GM19438 (cell line): ENCODE data around the gene ZCRB1.

ENCODE experiments used
- ATAC-seq: cut with Tn5 transposase; IDR thresholded peaks from one replicate; pipeline ENCODE4 v1.9.1; 2021; ENCODE audit warnings: low read depth; ENCODE audit not compliant: unreplicated experiment

Gene ZCRB1

DNA sequence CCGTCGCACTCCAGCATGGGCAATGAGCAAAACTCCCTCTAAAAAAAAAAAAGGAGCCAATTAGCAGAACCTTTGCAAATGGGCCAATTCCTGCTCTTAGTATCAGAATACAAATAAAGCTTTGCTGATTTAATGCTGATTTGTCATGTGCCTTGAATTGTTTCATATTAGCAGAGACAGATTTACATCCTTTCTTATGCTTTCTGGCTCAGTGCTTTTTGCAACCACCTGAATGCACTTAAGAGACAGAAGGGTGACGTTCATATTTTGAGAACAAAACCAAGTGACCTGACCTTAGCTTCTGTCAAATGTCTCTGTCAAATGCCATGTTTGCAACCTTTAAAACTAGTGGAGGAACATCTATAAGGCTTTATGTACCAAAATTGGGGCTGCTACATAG, 44.0 kb downstream of the ZCRB1 start:
- ATAC-seq, result no peak

DNA sequence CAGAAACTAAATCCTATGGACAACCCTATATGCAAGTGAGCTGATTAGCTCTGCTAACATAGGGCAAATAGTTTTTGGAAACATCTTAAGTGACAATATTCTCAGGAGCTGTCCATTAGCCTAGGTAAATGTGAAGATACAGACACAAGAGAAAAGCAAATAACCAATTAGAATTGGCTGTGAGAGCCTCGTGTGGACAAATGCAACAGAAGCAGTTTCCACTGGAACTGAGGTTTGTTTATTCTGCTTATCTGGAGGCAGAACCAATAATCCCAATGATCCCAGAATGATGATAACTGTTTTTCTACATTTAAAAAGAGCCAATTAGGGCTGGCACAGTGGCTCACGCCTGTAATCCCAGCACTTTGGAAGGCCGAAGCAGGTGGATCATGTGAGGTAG, 44.6 kb downstream of the ZCRB1 start:
- no peak for ATAC-seq

- ATAC-seq, result no peak
These were observed 47.8 kb downstream of the ZCRB1 start for GRCh38 chr12:42278128-42278510.

DNA sequence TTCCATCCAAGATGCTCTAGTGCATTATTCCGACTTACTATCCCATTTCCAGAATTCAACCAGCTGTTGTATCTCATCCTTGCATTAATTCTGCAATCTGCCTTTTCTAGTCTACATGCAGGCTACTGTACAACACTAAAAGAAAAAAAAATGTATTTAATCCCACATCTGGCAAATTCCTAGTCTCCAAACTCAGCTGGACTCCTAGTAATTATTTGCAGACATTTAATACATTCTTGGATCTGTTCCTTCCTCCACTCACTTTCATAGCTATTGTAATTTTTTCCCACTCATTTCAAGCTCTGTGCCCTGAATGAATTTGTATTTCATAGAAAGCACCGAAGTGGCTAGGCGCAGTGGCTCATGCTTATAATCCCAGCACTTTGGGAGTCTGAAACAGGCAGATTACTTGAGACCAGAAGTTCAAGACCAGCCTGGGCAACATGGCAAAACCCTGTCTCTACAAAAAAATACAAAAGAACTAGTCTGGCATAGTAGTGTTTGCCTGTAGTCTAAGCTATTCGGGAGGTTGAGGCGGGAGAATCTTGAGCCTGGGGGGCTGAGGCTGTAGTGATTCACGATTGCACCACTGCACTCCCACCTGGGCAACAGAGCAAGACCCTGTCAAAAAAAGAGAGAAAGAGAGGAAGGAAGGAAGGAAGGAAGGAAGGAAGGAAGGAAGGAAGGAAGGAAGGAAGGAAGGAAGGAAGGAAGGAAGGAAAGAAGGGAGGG, 48.3 kb downstream of the ZCRB1 start:
- ATAC-seq, result no peak

DNA sequence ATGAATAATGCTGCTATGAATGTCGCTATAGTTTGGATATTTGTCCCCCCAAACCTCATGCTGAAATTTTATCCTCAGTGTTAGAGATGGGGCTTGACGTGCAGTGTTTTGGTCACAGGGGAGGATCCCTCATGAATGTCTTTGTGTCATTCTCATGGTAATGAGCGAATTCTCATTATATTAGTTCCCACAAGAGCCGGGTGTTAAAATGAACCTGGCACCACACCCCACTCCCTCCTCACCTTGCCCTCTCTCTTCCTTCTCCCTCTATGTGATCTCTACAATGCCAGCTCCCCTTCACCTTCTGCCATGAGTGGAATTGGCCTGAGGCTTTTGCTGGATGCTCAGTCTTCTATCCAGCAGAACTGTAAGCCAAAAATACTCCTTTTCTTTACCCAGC, 50.4 kb downstream of the ZCRB1 start:
- no peak for ATAC-seq

GRCh38 chr12:42273706-42274105, 52.2 kb downstream of the ZCRB1 start:
- no peak for ATAC-seq

DNA sequence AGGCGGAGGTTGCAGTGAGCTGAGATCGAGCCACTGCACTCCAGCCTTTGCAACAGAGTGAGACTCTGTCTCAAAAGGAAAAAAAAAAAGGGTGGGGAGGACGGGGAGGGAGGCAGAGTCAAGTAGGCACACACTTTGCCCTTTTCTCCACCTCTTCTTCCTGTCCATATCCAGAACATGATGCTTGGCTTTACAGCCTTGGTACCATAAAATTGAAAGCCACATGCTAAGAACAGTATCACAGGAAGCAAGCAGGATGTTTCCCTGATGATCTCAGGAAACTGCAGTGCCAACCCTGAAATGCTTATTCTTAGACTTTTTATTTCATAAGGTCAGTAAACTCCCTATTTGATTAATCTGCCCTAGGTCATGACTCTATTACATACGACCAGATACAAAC, 55.3 kb downstream of the ZCRB1 start:
- no peak for ATAC-seq

- no peak for ATAC-seq
These were observed 58.3 kb downstream of the ZCRB1 start for GRCh38 chr12:42267413-42268190.

DNA sequence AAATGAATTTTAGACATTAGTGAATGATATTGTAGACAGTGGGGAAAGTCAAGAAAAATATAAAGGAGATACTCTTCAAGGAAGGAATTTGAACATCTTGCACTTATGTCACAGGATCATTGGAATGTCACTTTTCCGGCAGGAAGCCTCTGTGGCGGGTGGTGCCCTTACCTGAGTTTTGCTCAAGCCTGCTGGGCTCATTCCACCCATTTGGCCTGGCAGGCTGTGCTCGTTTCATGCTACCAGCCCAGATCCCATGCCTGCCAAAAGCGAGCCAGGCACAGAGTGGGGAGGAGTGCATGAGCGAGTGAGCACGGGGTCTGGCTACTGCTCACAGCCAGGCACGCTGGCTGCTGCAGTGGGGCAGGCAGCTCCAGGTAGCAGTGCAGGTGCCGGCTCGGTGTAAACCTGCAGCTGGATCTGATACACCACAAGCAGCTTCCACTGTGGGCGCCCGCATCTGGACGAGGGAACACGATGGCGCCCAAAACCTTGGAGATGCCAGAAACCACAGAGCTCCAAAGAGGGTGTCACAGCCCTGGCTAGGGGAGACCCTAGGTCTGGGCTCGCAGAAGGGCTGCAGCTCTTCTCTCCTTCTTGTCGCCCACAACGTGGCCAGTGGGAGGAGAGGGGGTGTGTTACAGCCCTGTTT, 59.2 kb downstream of the ZCRB1 start:
- no peak for ATAC-seq

DNA sequence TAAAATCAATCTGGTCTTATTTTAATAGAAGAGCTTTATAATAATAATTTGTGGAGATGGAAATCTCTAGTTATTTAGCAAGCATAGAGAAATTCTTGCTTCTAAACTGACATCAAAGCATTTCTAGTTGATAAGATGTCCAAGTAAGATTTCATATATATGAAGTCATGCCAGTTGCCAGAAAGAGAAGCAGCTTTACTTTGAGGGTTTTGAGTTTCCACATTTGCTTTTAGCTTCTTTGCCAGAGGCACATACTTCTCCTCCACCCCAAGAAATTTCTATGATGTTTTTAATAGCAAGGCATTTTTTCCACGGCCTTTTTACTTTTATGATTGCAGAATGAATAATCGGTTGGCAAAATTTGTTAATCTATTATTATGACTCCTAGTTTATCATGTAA, 63.6 kb downstream of the ZCRB1 start:
- ATAC-seq, result no peak
